Type B pancreatic cell (in vitro differentiated cells): ENCODE data around the gene POLH. TPM values are rescaled to one million over a fixed set of nuclear protein-coding genes. Genes with fewer than 3 reads are reported as not detected.
"Not testable (repeated sequence)": the region's sequence is repeated elsewhere in the genome, so short reads cannot be mapped to it uniquely, and the experiment has no call there.

Experiments used
- DNase-seq: peaks from one replicate; pipeline ENCODE4 v3.0.0; 2021; ENCODE audit warnings: mixed read lengths; ENCODE audit not compliant: unreplicated experiment; ENCODE audit errors: extremely low spot score
- H3K27ac Mint-ChIP-seq: 2 replicates; pipeline ENCODE4 v1.8.0; 2021; ENCODE audit warnings: mild to moderate bottlenecking, mixed read lengths
- H3K27me3 Mint-ChIP-seq: 2 replicates; pipeline ENCODE4 v1.8.0; 2021; ENCODE audit warnings: mixed read lengths
- H3K36me3 Mint-ChIP-seq: 2 replicates; pipeline ENCODE4 v1.8.0; 2021; ENCODE audit warnings: mixed read lengths
- H3K4me1 Mint-ChIP-seq: one replicate; pipeline ENCODE4 v1.8.0; 2021; ENCODE audit warnings: mixed read lengths; ENCODE audit not compliant: unreplicated experiment
- H3K4me3 Mint-ChIP-seq: 2 replicates; pipeline ENCODE4 v1.8.0; 2021; ENCODE audit warnings: mild to moderate bottlenecking, mixed read lengths
- H3K9me3 Mint-ChIP-seq: 2 replicates; pipeline ENCODE4 v1.8.0; 2021; ENCODE audit warnings: mixed read lengths
- total RNA-seq: library from RNA; stranded (reverse); gene quantifications from 2 replicates; pipeline ENCODE4 v1.2.1, GENCODE V29; 2021; ENCODE audit warnings: low replicate concordance
- TF ChIP-seq, protein P1 (sequence below): fragments of 200-600 bp; sonication (generic); conservative IDR thresholded peaks from 2 replicates; pipeline ENCODE4 v1.5.0; 2021; ENCODE audit warnings: antibody characterized with exemption, mild to moderate bottlenecking

POLH gene
- total RNA-seq, 1 donor from 2014 or later: 33.2 TPM

DNA sequence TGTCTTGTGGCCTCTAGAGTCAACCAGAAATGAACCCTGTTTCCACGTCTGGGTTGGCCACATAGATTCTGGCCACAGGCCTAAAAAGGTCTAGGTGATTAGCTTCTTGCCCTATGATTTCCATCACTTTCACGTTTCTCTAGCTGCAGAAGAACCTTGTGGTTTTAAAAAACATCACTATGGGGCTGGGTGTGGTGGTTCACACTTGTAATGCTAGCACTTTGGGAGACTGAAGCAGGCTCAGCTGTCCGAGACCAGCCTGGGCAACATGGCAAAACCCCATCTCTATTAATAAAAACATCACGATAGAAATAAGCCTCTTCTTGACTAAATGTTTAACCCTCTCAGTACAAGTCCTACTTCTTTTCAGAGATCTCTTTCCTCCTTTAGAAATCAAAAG, 31.5 kb upstream of the POLH start:
- no peak overlapping the region for H3K27ac Mint-ChIP-seq
- H3K9me3 Mint-ChIP-seq: no peaks in the 10 kb centered on the region
- no peaks in the 10 kb centered on the region for H3K27me3 Mint-ChIP-seq
- H3K4me3 Mint-ChIP-seq: no peak overlapping the region
- TF ChIP-seq, protein P1, sequence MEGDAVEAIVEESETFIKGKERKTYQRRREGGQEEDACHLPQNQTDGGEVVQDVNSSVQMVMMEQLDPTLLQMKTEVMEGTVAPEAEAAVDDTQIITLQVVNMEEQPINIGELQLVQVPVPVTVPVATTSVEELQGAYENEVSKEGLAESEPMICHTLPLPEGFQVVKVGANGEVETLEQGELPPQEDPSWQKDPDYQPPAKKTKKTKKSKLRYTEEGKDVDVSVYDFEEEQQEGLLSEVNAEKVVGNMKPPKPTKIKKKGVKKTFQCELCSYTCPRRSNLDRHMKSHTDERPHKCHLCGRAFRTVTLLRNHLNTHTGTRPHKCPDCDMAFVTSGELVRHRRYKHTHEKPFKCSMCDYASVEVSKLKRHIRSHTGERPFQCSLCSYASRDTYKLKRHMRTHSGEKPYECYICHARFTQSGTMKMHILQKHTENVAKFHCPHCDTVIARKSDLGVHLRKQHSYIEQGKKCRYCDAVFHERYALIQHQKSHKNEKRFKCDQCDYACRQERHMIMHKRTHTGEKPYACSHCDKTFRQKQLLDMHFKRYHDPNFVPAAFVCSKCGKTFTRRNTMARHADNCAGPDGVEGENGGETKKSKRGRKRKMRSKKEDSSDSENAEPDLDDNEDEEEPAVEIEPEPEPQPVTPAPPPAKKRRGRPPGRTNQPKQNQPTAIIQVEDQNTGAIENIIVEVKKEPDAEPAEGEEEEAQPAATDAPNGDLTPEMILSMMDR: no peak
- no peaks in the 10 kb centered on the region for H3K4me1 Mint-ChIP-seq
- no peak for DNase-seq
- peaks cover 34% of the 10 kb centered on the region for H3K36me3 Mint-ChIP-seq

DNA sequence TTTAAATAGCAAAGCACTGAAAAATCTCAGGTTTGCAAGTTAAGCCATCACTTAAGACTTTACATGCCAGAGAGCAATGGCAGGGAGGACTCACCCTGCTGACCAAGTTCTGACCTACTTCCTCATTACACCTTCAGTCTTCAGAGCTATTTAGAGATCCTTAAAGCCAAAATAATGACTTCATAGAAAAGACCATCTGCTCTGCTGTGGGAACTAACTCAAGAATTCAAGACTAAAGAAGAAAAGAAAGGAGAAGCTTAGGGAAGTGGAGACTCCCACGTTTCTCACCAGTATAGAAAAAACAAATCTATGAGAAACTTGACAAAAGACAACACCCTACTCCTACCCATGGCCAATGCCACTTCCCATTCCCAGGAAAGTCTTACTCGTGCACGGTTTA, 28.8 kb upstream of the POLH start:
- Mint-ChIP-seq H3K36me3 (peaks cover 36% of the 10 kb centered on the region), H3K4me1 (no peaks in the 10 kb centered on the region), H3K4me3 (no peak overlapping the region), H3K27ac (no peak overlapping the region), H3K9me3 (no peaks in the 10 kb centered on the region), H3K27me3 (no peaks in the 10 kb centered on the region)
- TF ChIP-seq, protein P1: no peak
- DNase-seq: no peak

DNA sequence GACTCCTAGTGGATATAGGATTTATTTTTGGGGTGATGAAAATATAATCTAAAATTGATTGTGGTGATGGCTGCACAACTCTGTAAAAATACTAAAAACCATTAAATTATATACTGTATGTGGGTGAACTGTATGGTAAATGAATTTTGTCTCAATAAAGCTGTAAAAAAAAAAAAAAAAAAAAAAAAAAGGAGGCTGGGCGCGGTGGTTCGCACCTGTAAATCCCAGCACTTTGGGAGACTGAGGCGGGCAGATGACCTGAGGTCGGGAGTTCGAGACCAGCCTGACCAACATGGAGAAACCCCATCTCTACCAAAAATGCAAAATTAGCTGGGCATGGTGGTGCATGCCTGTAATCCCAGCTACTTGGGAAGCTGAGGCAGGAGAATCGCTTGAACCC, 18.4 kb upstream of the POLH start:
- not testable (repeated sequence) for H3K27ac Mint-ChIP-seq, DNase-seq, H3K9me3 Mint-ChIP-seq, H3K4me1 Mint-ChIP-seq, H3K27me3 Mint-ChIP-seq, H3K4me3 Mint-ChIP-seq
- H3K36me3 Mint-ChIP-seq: peaks cover 24% of the 10 kb centered on the region

DNA sequence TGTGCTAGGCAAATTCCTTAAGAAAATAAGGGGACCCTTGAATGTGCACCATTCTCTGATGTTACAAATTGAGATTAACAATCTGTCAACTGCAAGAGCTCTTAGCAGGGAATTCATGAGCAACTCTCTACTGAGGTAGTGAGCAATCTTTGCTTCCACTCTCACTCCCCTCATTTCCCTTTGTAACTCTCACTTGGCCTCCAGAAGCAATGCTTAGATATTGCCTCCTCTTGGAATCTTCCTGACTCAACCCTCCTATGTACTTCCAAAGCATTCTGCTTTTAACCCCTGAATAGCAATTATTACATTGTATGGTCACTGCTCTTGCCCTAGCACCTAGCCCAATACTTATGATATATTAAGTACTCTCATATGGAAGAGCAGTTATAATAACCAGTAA, 16.7 kb upstream of the POLH start:
- Mint-ChIP-seq H3K27me3 (no peaks in the 10 kb centered on the region), H3K27ac (no peak overlapping the region), H3K4me3 (no peak overlapping the region), H3K9me3 (no peaks in the 10 kb centered on the region), H3K4me1 (no peaks in the 10 kb centered on the region), H3K36me3 (peaks cover 19% of the 10 kb centered on the region)
- DNase-seq: no peak
- TF ChIP-seq, protein P1: no peak

GRCh38 chr6:43570876-43571441, 5.0 kb upstream of the POLH start:
- Mint-ChIP-seq H3K4me1 (peaks cover 6% of the 10 kb centered on the region), H3K4me3 (peak overlapping the region; percentile 38), H3K36me3 (peaks cover 20% of the 10 kb centered on the region), H3K27ac (peak overlapping the region; percentile 77), H3K27me3 (no peaks in the 10 kb centered on the region), H3K9me3 (no peaks in the 10 kb centered on the region)
- no peak for DNase-seq
- TF ChIP-seq, protein P1: no peak

GRCh38 chr6:43572015-43572414, 4.0 kb upstream of the POLH start:
- Mint-ChIP-seq H3K4me3 (peak overlapping the region; percentile 4), H3K4me1 (peaks cover 7% of the 10 kb centered on the region), H3K9me3 (no peaks in the 10 kb centered on the region)

More at GRCh38 chr6:43572015-43572414, 4.0 kb upstream of the POLH start:
- no peaks in the 10 kb centered on the region for H3K27me3 Mint-ChIP-seq
- no peak overlapping the region for H3K27ac Mint-ChIP-seq
- H3K36me3 Mint-ChIP-seq: peaks cover 20% of the 10 kb centered on the region
- TF ChIP-seq, protein P1: no peak
- no peak for DNase-seq
